Upper lobe of left lung (tissue), 6 donors: ENCODE data around the gene BHLHE40. TPM values are rescaled to one million over a fixed set of nuclear protein-coding genes. Genes with fewer than 3 reads are reported as not detected.
A peak's percentile ranks its signal among the peaks of the same experiment; 100 is the strongest.

Experiments
- ATAC-seq, 2 donors: fragments of 200-7000 bp; cut with Tn5 transposase; one replicate each; pipeline ENCODE4 v1.9.1; 2022; ENCODE audit warnings: mild to moderate bottlenecking in 2 of 2, moderate library complexity in 2 of 2; ENCODE audit not compliant: low FRiP score in 2 of 2
- DNase-seq, 2 donors: peaks; one replicate each; pipeline ENCODE4 v3.0.0-alpha.2; 2019 to 2020
- H3K27ac ChIP-seq, 4 donors: fragments of 200-600 bp; sonication (generic); one replicate each; pipeline ENCODE4 v1.5.1; 2016 to 2019
- H3K27me3 ChIP-seq, 4 donors: fragments of 200-600 bp; sonication (generic); one replicate each; pipeline ENCODE4 v1.5.1; 2017 to 2019
- H3K36me3 ChIP-seq, 4 donors: fragments of 200-600 bp; sonication (generic); one replicate each; pipeline ENCODE4 v1.5.1; 2016 to 2019
- H3K4me1 ChIP-seq, 4 donors: fragments of 200-600 bp; sonication (generic); one replicate each; pipeline ENCODE4 v1.5.1; 2018 to 2019
- H3K4me3 ChIP-seq, 4 donors: fragments of 200-600 bp; sonication (generic); one replicate each; pipeline ENCODE4 v1.5.1; 2017 to 2019; ENCODE audit warnings: mild to moderate bottlenecking in 2 of 4, moderate library complexity in 1 of 4
- H3K9me3 ChIP-seq, 4 donors: fragments of 200-600 bp; sonication (generic); one replicate each; pipeline ENCODE4 v1.5.1; 2018 to 2019
- EP300 ChIP-seq, 4 donors: sonication (generic); formaldehyde crosslinking; IDR thresholded peaks; one replicate each; pipeline ENCODE4 v1.5.1; 2017; ENCODE audit warnings: antibody characterized with exemption in 4 of 4, control low read depth in 2 of 4
- POLR2A ChIP-seq, 4 donors: fragments of 450-650 bp; IDR thresholded peaks; one replicate each; pipeline ENCODE4 v1.5.1; 2016 to 2017; ENCODE audit warnings: antibody characterized with exemption in 4 of 4, mild to moderate bottlenecking in 2 of 4
- POLR2AphosphoS5 ChIP-seq, 2 donors: sonication (generic); formaldehyde crosslinking; IDR thresholded peaks; one replicate each; pipeline ENCODE4 v1.5.1; 2017; ENCODE audit warnings: antibody characterized with exemption in 2 of 2
- WGBS, 2 donors: methylation state at CpG; one replicate each; pipeline ENCODE4 v1.1.5; 2017 to 2018; 5-methylcytosine and 5-hydroxymethylcytosine counted together
- total RNA-seq, 6 donors: library from RNA; depleted of rRNA in 4 of 6; stranded (reverse); fragments of >200 nt in 4 of 6; gene quantifications; one replicate each; pipeline versions ENCODE4 v1.1.0 to v1.2.1, GENCODE V29; 2016 to 2021
- TF ChIP-seq, protein P1 (sequence below), 6 experiments: fragments of 450-650 bp in 4 of 6; fragments of 200-600 bp in 2 of 6; sonication (generic) in 2 of 6; IDR thresholded peaks; one replicate each; pipeline ENCODE4 v1.5.1; 2016 to 2019; ENCODE audit warnings: antibody characterized with exemption in 6 of 6
- donor health status: DM: no; HTN: no; CAD: no; lungs with moderate emphysema.
- donor health status: DM: no; HTN: yes; CAD: no; lungs with severe emphysema.

The BHLHE40 gene
- total RNA-seq, 6 donors from 2014 or later: 58.7 to 129 (median 78.6) TPM

DNA sequence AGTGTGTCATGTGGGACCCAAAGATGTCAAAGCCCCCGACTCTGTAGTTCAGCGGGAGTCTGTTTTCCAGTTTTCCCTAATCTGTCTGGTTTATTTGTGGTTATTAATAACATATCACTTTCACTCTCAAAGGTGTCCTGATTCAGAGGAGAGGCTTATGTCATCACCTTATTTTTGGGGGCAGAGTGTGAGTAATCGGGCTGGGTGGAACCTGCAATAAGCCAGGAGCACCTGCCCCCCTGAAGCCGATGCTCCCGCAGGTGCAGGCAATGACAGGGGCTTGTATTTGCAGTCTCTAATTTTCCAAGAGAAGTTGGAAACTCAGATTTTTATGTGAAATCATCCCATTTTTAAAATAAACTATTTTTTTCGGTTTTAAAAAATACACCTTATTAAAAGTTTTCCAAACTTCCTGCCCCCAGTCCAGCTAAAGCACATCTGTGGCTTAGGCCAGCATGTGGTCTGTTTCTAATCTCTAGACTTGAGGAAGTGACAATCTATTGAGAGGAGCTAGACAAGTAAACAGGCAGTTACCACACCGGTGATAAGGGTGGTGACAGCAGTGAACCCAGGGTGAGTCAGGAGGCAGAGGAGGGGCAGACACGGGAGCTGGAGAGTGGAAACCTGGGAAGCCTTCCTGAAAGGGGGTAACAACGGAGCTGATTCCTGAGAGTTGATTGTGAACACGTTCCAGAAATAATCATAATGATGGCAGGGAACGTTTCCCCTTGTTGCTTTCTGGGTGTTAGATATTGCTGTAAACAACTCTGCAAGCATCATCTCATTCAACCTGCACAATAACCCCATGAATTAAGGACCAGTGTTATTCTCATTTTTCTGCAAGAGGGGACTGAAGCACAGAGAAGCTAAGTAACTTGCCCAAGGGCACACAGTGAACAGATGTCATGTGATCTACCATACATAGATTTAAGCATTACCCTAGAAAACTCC is 37.2 kb downstream of the BHLHE40 start:
- Histone ChIP-seq H3K9me3 (no peaks in the 10 kb centered on the region), H3K4me1 (peaks cover 25 to 48% (median 31%) of the 10 kb centered on the region in 4 donors), H3K27me3 (no peaks in the 10 kb centered on the region), H3K36me3 (no peaks in the 10 kb centered on the region), H3K4me3 (no peak overlapping the region), H3K27ac (peak overlapping the region in 3 of 4 donors; percentile 13 to 56 (median 38))
- 47 to 58% methylated on average over 11 of the region's 11 CpGs for WGBS, 2 donors
- ATAC-seq (peak; percentile 48 to 72), DNase-seq (peak in 1 of 2 donors; percentile 80)
- TF ChIP-seq POLR2AphosphoS5 (IDR thresholded peaks at IDR 0.05) (peak; percentile 81 to 85), POLR2A (IDR thresholded peaks at IDR 0.05) (no peak), EP300 (IDR thresholded peaks at IDR 0.05) (peak in 2 of 4 donors; percentile 55 to 73)
- TF ChIP-seq, protein P1, sequence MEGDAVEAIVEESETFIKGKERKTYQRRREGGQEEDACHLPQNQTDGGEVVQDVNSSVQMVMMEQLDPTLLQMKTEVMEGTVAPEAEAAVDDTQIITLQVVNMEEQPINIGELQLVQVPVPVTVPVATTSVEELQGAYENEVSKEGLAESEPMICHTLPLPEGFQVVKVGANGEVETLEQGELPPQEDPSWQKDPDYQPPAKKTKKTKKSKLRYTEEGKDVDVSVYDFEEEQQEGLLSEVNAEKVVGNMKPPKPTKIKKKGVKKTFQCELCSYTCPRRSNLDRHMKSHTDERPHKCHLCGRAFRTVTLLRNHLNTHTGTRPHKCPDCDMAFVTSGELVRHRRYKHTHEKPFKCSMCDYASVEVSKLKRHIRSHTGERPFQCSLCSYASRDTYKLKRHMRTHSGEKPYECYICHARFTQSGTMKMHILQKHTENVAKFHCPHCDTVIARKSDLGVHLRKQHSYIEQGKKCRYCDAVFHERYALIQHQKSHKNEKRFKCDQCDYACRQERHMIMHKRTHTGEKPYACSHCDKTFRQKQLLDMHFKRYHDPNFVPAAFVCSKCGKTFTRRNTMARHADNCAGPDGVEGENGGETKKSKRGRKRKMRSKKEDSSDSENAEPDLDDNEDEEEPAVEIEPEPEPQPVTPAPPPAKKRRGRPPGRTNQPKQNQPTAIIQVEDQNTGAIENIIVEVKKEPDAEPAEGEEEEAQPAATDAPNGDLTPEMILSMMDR (IDR thresholded peaks at IDR 0.05): no peak

DNA sequence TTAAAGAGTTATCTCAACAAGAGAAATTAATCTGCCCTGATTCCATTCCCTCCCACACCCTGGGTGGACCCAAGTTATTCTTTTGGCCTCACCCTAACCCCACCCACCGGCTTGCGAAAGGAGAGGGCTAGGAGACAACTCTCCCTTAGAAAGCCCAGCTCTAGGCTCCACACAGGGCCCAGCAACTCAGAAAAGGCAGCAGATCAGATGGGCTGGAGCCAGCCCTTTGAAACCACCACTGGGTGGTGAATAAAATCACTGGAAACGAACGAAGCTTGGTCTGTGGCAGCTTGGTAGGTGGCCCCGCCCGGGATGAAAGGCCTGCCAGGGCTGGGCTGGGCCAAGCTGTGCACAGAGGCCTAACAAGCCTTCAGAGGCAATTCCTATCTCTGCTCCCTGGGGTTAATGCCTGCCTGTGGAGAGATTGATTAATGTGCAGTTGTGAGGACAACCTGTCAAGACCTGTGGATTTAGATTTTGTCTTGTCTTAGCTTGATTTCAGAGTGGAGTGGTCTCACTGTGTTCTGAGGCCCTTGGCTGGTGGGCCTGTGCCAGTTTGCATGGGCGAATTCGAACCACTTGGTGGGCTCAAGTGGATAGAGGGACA is 38.8 kb downstream of the BHLHE40 start:
- TF ChIP-seq POLR2AphosphoS5 (IDR thresholded peaks at IDR 0.05) (no peak), EP300 (IDR thresholded peaks at IDR 0.05) (no peak), POLR2A (IDR thresholded peaks at IDR 0.05) (no peak)
- TF ChIP-seq, protein P1 (IDR thresholded peaks at IDR 0.05): peak in 1 of 6 experiments; percentile 8
- DNase-seq: peak; percentile 43 to 56
- peak overlapping the region; percentile 11 to 76 (median 54) for H3K27ac ChIP-seq

DNA sequence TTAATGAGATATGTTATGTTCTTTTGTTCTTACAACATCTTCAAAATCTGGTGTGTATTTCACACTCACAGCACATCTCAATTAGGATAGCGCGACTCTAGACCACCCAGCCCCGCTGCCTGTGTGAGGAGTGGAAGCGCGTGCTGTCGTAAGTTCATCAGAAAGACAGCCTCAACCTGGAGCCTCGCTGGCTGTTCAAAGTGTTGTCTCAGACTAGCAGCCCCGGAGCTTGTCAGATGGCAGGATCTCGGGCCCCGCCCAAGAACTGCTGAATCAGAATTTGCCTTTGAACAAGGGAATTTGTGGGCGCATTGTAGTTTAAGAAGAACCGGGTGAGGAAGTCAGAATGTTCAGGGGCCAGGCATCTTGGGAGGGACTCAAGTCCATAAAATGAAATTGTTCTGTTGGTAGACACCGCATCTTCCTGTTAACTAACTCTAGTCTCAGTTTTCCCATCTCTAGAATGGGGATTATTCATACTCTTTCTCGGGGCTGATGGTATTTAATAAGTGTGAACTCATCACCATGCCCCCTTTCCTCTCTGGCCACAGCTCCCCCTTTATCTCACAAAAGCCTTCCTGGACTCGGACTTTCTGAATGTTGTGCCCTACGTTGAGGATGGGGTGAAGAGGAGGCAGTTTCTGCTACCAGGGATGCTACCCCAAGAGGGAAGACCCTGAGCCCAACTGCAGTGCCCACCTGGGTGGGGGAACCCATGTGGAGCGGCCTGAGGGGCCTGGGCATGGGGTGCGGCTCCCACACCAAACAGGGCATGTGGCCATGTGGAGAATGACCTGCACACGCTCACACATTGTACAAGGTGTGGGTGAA is 40.4 kb downstream of the BHLHE40 start:
- peaks cover 21 to 28% (median 25%) of the 10 kb centered on the region in 4 donors for H3K4me1 ChIP-seq
- DNase-seq (peak; percentile 34 to 63), ATAC-seq (no peak)
- H3K4me3 ChIP-seq: no peak overlapping the region
- TF ChIP-seq EP300 (IDR thresholded peaks at IDR 0.05) (no peak), POLR2A (IDR thresholded peaks at IDR 0.05) (no peak), POLR2AphosphoS5 (IDR thresholded peaks at IDR 0.05) (no peak)
- TF ChIP-seq, protein P1 (IDR thresholded peaks at IDR 0.05): no peak
- no peak overlapping the region for H3K27ac ChIP-seq
- no peaks in the 10 kb centered on the region for H3K27me3 ChIP-seq
- no peaks in the 10 kb centered on the region for H3K36me3 ChIP-seq
- WGBS, 2 donors: 74 to 75% methylated on average over 18 to 19 of the region's 19 CpGs
- H3K9me3 ChIP-seq: no peaks in the 10 kb centered on the region

More for the DNA sequence above, 38.8 kb downstream of the BHLHE40 start:
- 64% methylated on average over 8 of the region's 8 CpGs for WGBS, 2 donors
- Histone ChIP-seq H3K27me3 (no peaks in the 10 kb centered on the region), H3K4me1 (peaks cover 23 to 39% (median 25%) of the 10 kb centered on the region in 4 donors), H3K9me3 (no peaks in the 10 kb centered on the region), H3K36me3 (no peaks in the 10 kb centered on the region), H3K4me3 (no peak overlapping the region)
- peak; percentile 61 to 94 for ATAC-seq

DNA sequence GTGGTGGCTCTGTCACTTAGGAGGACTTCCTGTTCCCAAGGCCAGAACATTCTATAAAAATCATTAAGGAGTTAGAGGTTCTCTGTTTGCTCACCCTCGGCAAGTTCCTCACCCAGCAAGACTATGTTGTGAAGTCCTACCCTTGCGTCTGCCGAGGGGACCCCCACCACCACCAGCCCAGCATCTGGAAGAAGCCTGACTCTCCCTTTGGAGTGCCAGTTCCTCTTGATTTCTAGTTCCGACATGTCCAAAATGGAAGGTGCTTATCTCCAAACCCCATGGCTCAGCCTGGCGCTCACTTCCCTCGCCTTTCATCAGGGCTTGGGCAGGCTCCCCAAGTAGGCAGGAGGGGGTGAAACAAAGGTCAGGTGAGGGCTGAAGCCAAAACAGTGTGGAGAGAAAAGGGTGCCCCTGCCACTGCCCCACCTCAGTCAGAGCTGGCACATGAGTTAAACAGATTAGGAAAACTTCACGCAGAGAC is 41.0 kb downstream of the BHLHE40 start:
- H3K4me1 ChIP-seq: peaks cover 21 to 28% (median 25%) of the 10 kb centered on the region in 4 donors
- ATAC-seq (no peak), DNase-seq (no peak)

More for the DNA sequence above, 41.0 kb downstream of the BHLHE40 start:
- Histone ChIP-seq H3K27me3 (no peaks in the 10 kb centered on the region), H3K4me3 (no peak overlapping the region), H3K27ac (no peak overlapping the region), H3K36me3 (no peaks in the 10 kb centered on the region), H3K9me3 (no peaks in the 10 kb centered on the region)
- WGBS, 2 donors: 66 to 79% methylated on average over 7 of the region's 7 CpGs
- TF ChIP-seq, protein P1 (IDR thresholded peaks at IDR 0.05): no peak
- TF ChIP-seq POLR2AphosphoS5 (IDR thresholded peaks at IDR 0.05): no peak
- TF ChIP-seq POLR2A (IDR thresholded peaks at IDR 0.05): no peak
- no peak for TF ChIP-seq EP300 (IDR thresholded peaks at IDR 0.05)
